ENCODE measurements around the gene FAM236B.
"Not testable (repeated sequence)": the region's sequence is repeated elsewhere in the genome, so short reads cannot be mapped to it uniquely, and the experiment has no call there.

Gene FAM236B

GRCh38 chrX:72782560-72782959, at the start of gene FAM236B:
TSS of gene FAM236B (minus strand) at chrX:72782660. CDS start at chrX:72782560, 100 bp downstream.
- DNase-seq (ENCODE audit: low read depth), result not testable (repeated sequence)

GRCh38 chrX:72830701-72831100, 48.2 kb upstream of the FAM236B start:
- DNase-seq (ENCODE audit: low read depth), result not testable (repeated sequence)

- not testable (repeated sequence) for DNase-seq (ENCODE audit: low read depth)
Measured at GRCh38 chrX:72808110-72808509, 25.6 kb upstream of the FAM236B start, which contains the start of gene FAM236D. TSS of gene FAM236D (minus strand) at chrX:72808210. CDS start at chrX:72808110, 100 bp downstream.

- DNase-seq (ENCODE audit: low read depth), result not testable (repeated sequence)
Measured at GRCh38 chrX:72790390-72790789, 7.9 kb upstream of the FAM236B start.

- DNase-seq (ENCODE audit: low read depth), result not testable (repeated sequence)
Measured at GRCh38 chrX:72788142-72788541, 5.7 kb upstream of the FAM236B start.

GRCh38 chrX:72783964-72784363, 1.5 kb upstream of the FAM236B start:
- not testable (repeated sequence) for DNase-seq (ENCODE audit: low read depth)

GRCh38 chrX:72783365-72783936, 991 bp upstream of the FAM236B start:
- DNase-seq (ENCODE audit: low read depth), result not testable (repeated sequence)

- not testable (repeated sequence) for DNase-seq (ENCODE audit: low read depth)
Measured at GRCh38 chrX:72778146-72778545, 4.3 kb downstream of the FAM236B start.

- DNase-seq (ENCODE audit: low read depth), result not testable (repeated sequence)
Measured at GRCh38 chrX:72777467-72777790, 5.0 kb downstream of the FAM236B start.

- DNase-seq (ENCODE audit: low read depth), result not testable (repeated sequence)
Measured at GRCh38 chrX:72776653-72777466, 5.6 kb downstream of the FAM236B start, which contains the start of gene DMRTC1B. TSS of gene DMRTC1B (plus strand) at chrX:72776890. CDS start at chrX:72845136, 68,246 bp downstream.

GRCh38 chrX:72760454-72760853, 22.0 kb downstream of the FAM236B start:
- DNase-seq (ENCODE audit: low read depth), result not testable (repeated sequence)

- not testable (repeated sequence) for DNase-seq (ENCODE audit: low read depth)
Measured at GRCh38 chrX:72748545-72748944, 33.9 kb downstream of the FAM236B start.

GRCh38 chrX:72745546-72745945, 36.9 kb downstream of the FAM236B start:
- DNase-seq (ENCODE audit: low read depth), result not testable (repeated sequence)

- DNase-seq (ENCODE audit: low read depth), result no peak
Measured at GRCh38 chrX:72735561-72735960, 46.9 kb downstream of the FAM236B start.

- not testable (repeated sequence) for DNase-seq (ENCODE audit: low read depth)
Measured at GRCh38 chrX:72733636-72734035, 48.8 kb downstream of the FAM236B start.

All from stimulated activated CD8-positive, alpha-beta memory T cell treated with anti-CD3 and anti-CD28 coated beads, Interleukin-12 subunit alpha, Interleukin-12 subunit beta, amount 100 ng/mL, for 1 hour (primary cell).